OCI-LY3 (cell line): ENCODE results near the gene ADAMTS16.

Source experiments
- CTCF ChIP-seq: fragments of 200-600, 300-600 bp; sonication (generic); IDR thresholded peaks from 2 replicates; pipeline ENCODE4 v1.5.1; 2014; ENCODE audit warnings: antibody characterized with exemption, low read length, low read depth
- EZH2phosphoT487 ChIP-seq: fragments of 200-600 bp; shearing (Covaris generic); IDR thresholded peaks from 2 replicates; pipeline ENCODE4 v1.6.1; 2018; ENCODE audit warnings: antibody characterized with exemption, mixed run types, low read depth

GRCh38 chr5:5360363-5360940, 220.3 kb downstream of the ADAMTS16 start:
- TF ChIP-seq EZH2phosphoT487, result no peak
- TF ChIP-seq CTCF, result no peak
